ENCODE data around the gene HNRNPR. TPM values are rescaled to one million over a fixed set of nuclear protein-coding genes. Genes with fewer than 3 reads are reported as not detected.

The HNRNPR gene
- total and polyA plus RNA-seq, 9 donors, result 55.9 to 173 (median 137) TPM

DNA sequence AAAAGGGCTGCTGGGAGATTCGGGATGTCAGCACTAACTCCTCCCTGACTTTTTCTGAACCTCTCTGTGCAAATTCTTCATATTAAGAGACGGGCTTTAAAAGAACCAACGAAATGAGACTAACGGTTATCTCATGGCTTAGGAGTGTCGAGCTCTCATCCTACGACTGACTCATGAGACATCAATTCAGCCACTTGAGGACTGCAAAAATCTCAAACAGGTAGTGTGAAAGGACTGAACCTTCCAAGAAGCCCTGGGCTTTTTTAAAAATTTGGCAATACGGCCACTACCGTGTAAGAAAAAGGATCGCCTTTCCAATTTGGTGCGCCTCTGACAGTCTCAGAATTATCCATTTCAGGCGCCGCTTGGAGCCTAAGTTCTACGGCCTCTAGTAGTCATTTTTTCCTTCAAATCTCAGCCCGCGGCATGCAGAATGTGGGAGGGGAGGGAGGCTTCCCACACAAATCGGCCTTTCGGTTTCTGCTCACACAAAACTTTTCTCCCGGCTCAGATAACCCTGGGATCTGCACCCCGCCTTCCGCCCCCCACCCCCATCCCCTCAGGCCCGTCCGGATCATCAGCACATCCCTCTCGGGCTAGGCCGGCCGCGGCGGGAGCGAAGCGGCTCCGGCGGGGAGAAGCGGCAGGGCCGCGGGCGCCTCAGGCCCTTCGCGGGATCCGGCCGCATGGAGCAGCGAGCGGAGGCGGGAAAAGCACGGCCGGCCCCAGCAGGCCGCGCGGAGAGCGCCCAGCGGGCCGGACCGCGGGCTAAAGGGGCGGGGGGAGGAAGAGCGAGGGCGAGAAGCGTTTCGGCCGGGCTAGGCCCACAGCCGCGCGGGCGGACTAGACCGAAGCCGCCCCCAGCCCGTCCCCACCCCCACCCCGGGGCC is 618 bp downstream of the HNRNPR start:
- intact Hi-C loops (cut with DNase I), result loop anchor here in 2 of 4 donors (10.0 kb wide), 3 partner anchors 61 to 1391 kb away; partner anchors contain the start of gene E2F2 (in 1 of the 2)
- no peaks in the 10 kb centered on the region for H3K4me1 ChIP-seq (ENCODE audit: insufficient read depth)

DNA sequence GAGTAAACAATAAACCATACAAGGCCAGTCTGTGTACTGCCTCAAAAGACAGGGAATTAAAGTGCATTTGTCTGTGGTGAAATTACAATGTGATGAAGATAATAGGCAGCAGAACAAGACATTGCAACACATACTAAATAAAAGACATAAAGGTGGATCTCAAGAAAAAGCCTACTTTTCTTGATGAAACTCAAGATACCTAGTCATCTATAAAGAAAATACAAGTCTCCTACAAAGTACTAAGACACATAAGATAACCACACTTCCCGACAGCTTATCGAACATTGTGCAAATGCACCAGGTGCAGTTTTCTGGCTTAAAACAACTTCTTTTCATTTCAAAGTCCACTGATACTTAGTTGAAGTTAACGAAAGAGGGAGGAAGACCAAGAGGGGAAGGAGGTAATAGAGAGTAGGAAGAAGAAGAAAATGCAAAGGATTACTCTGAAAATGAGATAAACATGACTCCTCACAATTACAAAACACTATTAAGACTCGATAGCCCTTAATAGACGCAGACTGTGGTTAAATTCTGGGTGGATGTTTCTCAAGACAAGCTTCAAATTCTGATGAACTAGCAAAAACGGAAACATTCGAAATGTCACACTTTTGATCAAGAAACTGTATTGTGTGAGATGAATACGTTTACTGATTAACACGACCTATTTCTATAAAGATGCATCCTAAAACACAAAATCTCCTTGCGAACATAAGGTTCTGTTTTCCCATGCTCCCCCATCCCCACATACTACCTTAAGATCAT is 2.0 kb downstream of the HNRNPR start:
- WGBS, 3 donors, result 2 to 3% (median 3%) methylated on average over 10 of the region's 10 CpGs
- DNase-seq, result no peak
- H3K4me3 ChIP-seq, result peak overlapping the region; percentile 80
- H3K27ac ChIP-seq, result no peak overlapping the region
- intact Hi-C loops (cut with DNase I), result loop anchor here in 2 of 4 donors (10.0 kb wide), 3 partner anchors 63 to 1393 kb away; partner anchors contain the start of gene E2F2 (in 1 of the 2)
- TF ChIP-seq, protein P1, sequence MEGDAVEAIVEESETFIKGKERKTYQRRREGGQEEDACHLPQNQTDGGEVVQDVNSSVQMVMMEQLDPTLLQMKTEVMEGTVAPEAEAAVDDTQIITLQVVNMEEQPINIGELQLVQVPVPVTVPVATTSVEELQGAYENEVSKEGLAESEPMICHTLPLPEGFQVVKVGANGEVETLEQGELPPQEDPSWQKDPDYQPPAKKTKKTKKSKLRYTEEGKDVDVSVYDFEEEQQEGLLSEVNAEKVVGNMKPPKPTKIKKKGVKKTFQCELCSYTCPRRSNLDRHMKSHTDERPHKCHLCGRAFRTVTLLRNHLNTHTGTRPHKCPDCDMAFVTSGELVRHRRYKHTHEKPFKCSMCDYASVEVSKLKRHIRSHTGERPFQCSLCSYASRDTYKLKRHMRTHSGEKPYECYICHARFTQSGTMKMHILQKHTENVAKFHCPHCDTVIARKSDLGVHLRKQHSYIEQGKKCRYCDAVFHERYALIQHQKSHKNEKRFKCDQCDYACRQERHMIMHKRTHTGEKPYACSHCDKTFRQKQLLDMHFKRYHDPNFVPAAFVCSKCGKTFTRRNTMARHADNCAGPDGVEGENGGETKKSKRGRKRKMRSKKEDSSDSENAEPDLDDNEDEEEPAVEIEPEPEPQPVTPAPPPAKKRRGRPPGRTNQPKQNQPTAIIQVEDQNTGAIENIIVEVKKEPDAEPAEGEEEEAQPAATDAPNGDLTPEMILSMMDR (IDR thresholded peaks at IDR 0.05), result no peak
- no peak for TF ChIP-seq POLR2A (IDR thresholded peaks at IDR 0.05)
- TF ChIP-seq EP300 (IDR thresholded peaks at IDR 0.05), result no peak
- no peaks in the 10 kb centered on the region for H3K9me3 ChIP-seq
- no peaks in the 10 kb centered on the region for H3K4me1 ChIP-seq (ENCODE audit: insufficient read depth)
- no peaks in the 10 kb centered on the region for H3K27me3 ChIP-seq
- no peaks in the 10 kb centered on the region for H3K36me3 ChIP-seq

More for the DNA sequence above, 618 bp downstream of the HNRNPR start:
- Histone ChIP-seq H3K4me3 (peak overlapping the region; percentile 80), H3K9me3 (no peaks in the 10 kb centered on the region), H3K27ac (peak overlapping the region; percentile 82 to 98), H3K27me3 (no peaks in the 10 kb centered on the region), H3K36me3 (no peaks in the 10 kb centered on the region)
- 0 to 1% (median 1%) methylated on average over 36 to 66 of the region's 66 CpGs for WGBS, 3 donors
- TF ChIP-seq, protein P1 (IDR thresholded peaks at IDR 0.05), result peak in 1 of 3 donors; percentile 9
- TF ChIP-seq EP300 (IDR thresholded peaks at IDR 0.05), result no peak
- peak in 1 of 5 donors; percentile 40 for DNase-seq

DNA sequence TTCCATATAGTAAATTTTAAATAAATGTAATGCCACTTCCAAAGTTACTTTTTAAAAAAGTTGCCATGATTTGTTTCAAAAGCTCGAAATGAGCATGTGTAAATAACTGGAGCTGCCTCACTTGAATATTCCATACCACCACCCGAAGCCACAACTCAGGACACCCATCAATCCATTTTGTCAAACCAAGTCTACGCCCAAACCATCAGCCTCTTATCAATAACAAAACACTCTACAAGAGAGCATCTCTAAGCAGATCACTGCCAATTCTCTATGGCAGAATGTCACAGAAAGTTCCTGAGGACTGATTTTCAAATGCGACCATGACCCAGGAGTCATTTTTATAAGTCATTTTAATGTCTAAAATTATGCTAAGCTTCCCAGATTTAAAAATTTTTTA is 4.5 kb downstream of the HNRNPR start:
- Histone ChIP-seq H3K36me3 (no peaks in the 10 kb centered on the region), H3K9me3 (no peaks in the 10 kb centered on the region), H3K4me3 (no peak overlapping the region), H3K27me3 (no peaks in the 10 kb centered on the region), H3K4me1 (ENCODE audit: insufficient read depth) (no peaks in the 10 kb centered on the region), H3K27ac (no peak overlapping the region)
- DNase-seq, result no peak
- intact Hi-C loops (cut with DNase I), result loop anchor here in 2 of 4 donors (10.0 kb wide), 3 partner anchors 65 to 1395 kb away; partner anchors contain the start of gene E2F2 (in 1 of the 2)
- 58 to 66% (median 61%) methylated on average over 4 of the region's 4 CpGs for WGBS, 3 donors
- no peak for TF ChIP-seq POLR2A (IDR thresholded peaks at IDR 0.05)

DNA sequence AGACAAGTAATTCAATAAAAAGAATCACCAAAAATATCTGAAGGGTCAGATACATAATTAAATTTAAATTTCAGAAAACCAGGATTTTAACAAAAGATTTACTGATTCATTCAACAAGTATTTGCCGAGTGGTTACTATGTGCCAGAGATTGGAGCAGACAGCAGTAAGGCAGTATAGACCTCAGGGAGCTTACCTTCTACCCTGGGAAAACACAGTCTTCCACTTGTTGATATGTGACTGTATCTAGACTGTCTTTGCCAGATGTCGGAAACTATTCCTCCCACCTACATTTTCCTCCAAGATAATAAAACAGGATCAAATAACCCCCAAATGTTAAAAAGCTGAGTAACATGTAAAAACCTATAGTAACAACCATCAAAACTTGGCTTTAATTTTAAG is 6.2 kb downstream of the HNRNPR start:
- H3K4me3 ChIP-seq, result no peak overlapping the region
- no peak for TF ChIP-seq EP300 (IDR thresholded peaks at IDR 0.05)
- no peak for TF ChIP-seq POLR2A (IDR thresholded peaks at IDR 0.05)
- TF ChIP-seq, protein P1 (IDR thresholded peaks at IDR 0.05), result no peak
- H3K9me3 ChIP-seq, result no peaks in the 10 kb centered on the region
- no peak overlapping the region for H3K27ac ChIP-seq
- H3K27me3 ChIP-seq, result no peaks in the 10 kb centered on the region
- intact Hi-C loops (cut with DNase I), result no loop called here
- no peaks in the 10 kb centered on the region for H3K36me3 ChIP-seq
- no peaks in the 10 kb centered on the region for H3K4me1 ChIP-seq (ENCODE audit: insufficient read depth)
- DNase-seq, result no peak
- 34 to 42% (median 37%) methylated on average over 2 of the region's 2 CpGs for WGBS, 3 donors
